Measurements from ENCODE around the gene KRT35. TPM values are rescaled to one million over a fixed set of nuclear protein-coding genes. Genes with fewer than 3 reads are reported as not detected.

The KRT35 gene
- total RNA-seq, 1 donor from 2014 or later = not detected

- no peak overlapping the region for H3K27ac Mint-ChIP-seq (ENCODE audit: unreplicated experiment)
- DNase-seq (ENCODE audit: low spot score) = no peak
- H3K36me3 Mint-ChIP-seq (ENCODE audit: low read depth, unreplicated experiment) = no peaks in the 10 kb centered on the region
- no peak overlapping the region for H3K4me3 Mint-ChIP-seq (ENCODE audit: unreplicated experiment)
- no peaks in the 10 kb centered on the region for H3K9me3 Mint-ChIP-seq (ENCODE audit: unreplicated experiment)
- peaks cover 4% of the 10 kb centered on the region for H3K27me3 Mint-ChIP-seq (ENCODE audit: unreplicated experiment)
- TF ChIP-seq CTCF (IDR thresholded peaks at IDR 0.05; ENCODE audit: unreplicated experiment) = no peak
- H3K4me1 Mint-ChIP-seq (ENCODE audit: unreplicated experiment) = no peaks in the 10 kb centered on the region
Measured at GRCh38 chr17:41464682-41465081, 16.3 kb downstream of the KRT35 start.

- no peak for DNase-seq (ENCODE audit: low spot score)
- Mint-ChIP-seq H3K4me3 (ENCODE audit: unreplicated experiment) (no peak overlapping the region), H3K9me3 (ENCODE audit: unreplicated experiment) (no peaks in the 10 kb centered on the region), H3K27ac (ENCODE audit: unreplicated experiment) (no peak overlapping the region), H3K4me1 (ENCODE audit: unreplicated experiment) (no peaks in the 10 kb centered on the region), H3K27me3 (ENCODE audit: unreplicated experiment) (peaks cover 4% of the 10 kb centered on the region), H3K36me3 (ENCODE audit: low read depth, unreplicated experiment) (no peaks in the 10 kb centered on the region)
- TF ChIP-seq CTCF (IDR thresholded peaks at IDR 0.05; ENCODE audit: unreplicated experiment) = no peak
Measured at GRCh38 chr17:41464173-41464572, 16.8 kb downstream of the KRT35 start.

GRCh38 chr17:41463746-41464145, 17.2 kb downstream of the KRT35 start:
- DNase-seq (ENCODE audit: low spot score) = no peak
- no peak overlapping the region for H3K4me3 Mint-ChIP-seq (ENCODE audit: unreplicated experiment)
- H3K4me1 Mint-ChIP-seq (ENCODE audit: unreplicated experiment) = no peaks in the 10 kb centered on the region
- no peaks in the 10 kb centered on the region for H3K36me3 Mint-ChIP-seq (ENCODE audit: low read depth, unreplicated experiment)
- no peaks in the 10 kb centered on the region for H3K9me3 Mint-ChIP-seq (ENCODE audit: unreplicated experiment)
- no peak overlapping the region for H3K27ac Mint-ChIP-seq (ENCODE audit: unreplicated experiment)
- TF ChIP-seq CTCF (IDR thresholded peaks at IDR 0.05; ENCODE audit: unreplicated experiment) = no peak
- peaks cover 4% of the 10 kb centered on the region for H3K27me3 Mint-ChIP-seq (ENCODE audit: unreplicated experiment)

- no peaks in the 10 kb centered on the region for H3K4me1 Mint-ChIP-seq (ENCODE audit: unreplicated experiment)
- no peak overlapping the region for H3K4me3 Mint-ChIP-seq (ENCODE audit: unreplicated experiment)
- no peaks in the 10 kb centered on the region for H3K36me3 Mint-ChIP-seq (ENCODE audit: low read depth, unreplicated experiment)
- DNase-seq (ENCODE audit: low spot score) = no peak
- no peak for TF ChIP-seq CTCF (IDR thresholded peaks at IDR 0.05; ENCODE audit: unreplicated experiment)
- H3K9me3 Mint-ChIP-seq (ENCODE audit: unreplicated experiment) = no peaks in the 10 kb centered on the region
- H3K27me3 Mint-ChIP-seq (ENCODE audit: unreplicated experiment) = peaks cover 4% of the 10 kb centered on the region
- no peak overlapping the region for H3K27ac Mint-ChIP-seq (ENCODE audit: unreplicated experiment)
Measured at GRCh38 chr17:41462705-41463104, 18.2 kb downstream of the KRT35 start.

- Mint-ChIP-seq H3K27me3 (ENCODE audit: unreplicated experiment) (peaks cover 4% of the 10 kb centered on the region), H3K36me3 (ENCODE audit: low read depth, unreplicated experiment) (no peaks in the 10 kb centered on the region), H3K4me3 (ENCODE audit: unreplicated experiment) (no peak overlapping the region), H3K4me1 (ENCODE audit: unreplicated experiment) (no peaks in the 10 kb centered on the region), H3K9me3 (ENCODE audit: unreplicated experiment) (no peaks in the 10 kb centered on the region), H3K27ac (ENCODE audit: unreplicated experiment) (no peak overlapping the region)
- no peak for TF ChIP-seq CTCF (IDR thresholded peaks at IDR 0.05; ENCODE audit: unreplicated experiment)
- DNase-seq (ENCODE audit: low spot score) = no peak
Measured at GRCh38 chr17:41457676-41458075, 23.3 kb downstream of the KRT35 start.

All from endothelial cell (in vitro differentiated cells).